Measurements from ENCODE around the gene IL16.

Gene IL16

GRCh38 chr15:81213982-81214381 lies 17.3 kb downstream of the IL16 start:
- no peak for DNase-seq

GRCh38 chr15:81215531-81215930 lies 18.9 kb downstream of the IL16 start:
- DNase-seq, result no peak

GRCh38 chr15:81215983-81216382 lies 19.3 kb downstream of the IL16 start:
- DNase-seq, result no peak

GRCh38 chr15:81216422-81216821 lies 19.7 kb downstream of the IL16 start:
- no peak for DNase-seq

GRCh38 chr15:81221449-81221848 lies 24.8 kb downstream of the IL16 start:
- no peak for DNase-seq

GRCh38 chr15:81222007-81222406 lies 25.3 kb downstream of the IL16 start:
- no peak for DNase-seq

- DNase-seq, result no peak
These were observed 26.8 kb downstream of the IL16 start for GRCh38 chr15:81223346-81223971.

- no peak for DNase-seq
These were observed 27.6 kb downstream of the IL16 start for GRCh38 chr15:81224232-81224631.

- no peak for DNase-seq
These were observed 28.5 kb downstream of the IL16 start for GRCh38 chr15:81225161-81225671.

- no peak for DNase-seq
These were observed 31.0 kb downstream of the IL16 start for GRCh38 chr15:81227716-81228115.

- no peak for DNase-seq
These were observed 32.9 kb downstream of the IL16 start for GRCh38 chr15:81229586-81229985.

- DNase-seq, result no peak
These were observed 38.8 kb downstream of the IL16 start for GRCh38 chr15:81235276-81236123.

GRCh38 chr15:81239190-81239589 lies 42.5 kb downstream of the IL16 start:
- DNase-seq, result no peak

- DNase-seq, result no peak
These were observed 46.1 kb downstream of the IL16 start for GRCh38 chr15:81242778-81243177.

GRCh38 chr15:81244306-81244705 lies 47.6 kb downstream of the IL16 start:
- DNase-seq, result no peak

- DNase-seq, result no peak
These were observed 57.2 kb downstream of the IL16 start for GRCh38 chr15:81253846-81254245.

GRCh38 chr15:81254277-81254915 lies 57.7 kb downstream of the IL16 start:
- no peak for DNase-seq

- no peak for DNase-seq
These were observed 58.2 kb downstream of the IL16 start for GRCh38 chr15:81254916-81255290.

GRCh38 chr15:81255315-81255957 lies 58.8 kb downstream of the IL16 start:
- DNase-seq, result no peak

- no peak for DNase-seq
These were observed 59.3 kb downstream of the IL16 start for GRCh38 chr15:81255958-81256320.

- DNase-seq, result no peak
These were observed 60.2 kb downstream of the IL16 start for GRCh38 chr15:81256916-81257315.

- no peak for DNase-seq
These were observed 60.8 kb downstream of the IL16 start for GRCh38 chr15:81257435-81257834.

- no peak for DNase-seq
These were observed 61.8 kb downstream of the IL16 start for GRCh38 chr15:81258455-81258854.
